Endothelial cell of umbilical vein (primary cell): Measurements from ENCODE around the gene MYH7. TPM values are rescaled to one million over a fixed set of nuclear protein-coding genes. Genes with fewer than 3 reads are reported as not detected.

Experiments used
- BruUV-seq: library from RNA; stranded (reverse); fragments of 400-500 nt; replicated peaks from 2 replicates; lab custom pipeline; 2021; lab: Mats Ljungman, UMichigan
- CTCF ChIA-PET: fragments of 300-600, 350-600 bp; sonication (Branson Sonifier 250); formaldehyde crosslinking; loops from one replicate; lab custom pipeline; 2021; ENCODE audit warnings: antibody characterized with exemption, inconsistent platforms; lab: Charles Lee
- POLR2A ChIA-PET: fragments of 300-600, 350-600 bp; sonication (Branson Sonifier 250); formaldehyde crosslinking; loops from one replicate; lab custom pipeline; 2021; ENCODE audit warnings: antibody characterized with exemption, inconsistent platforms; lab: Charles Lee
- DNase-seq: peaks from one replicate; pipeline ENCODE4 v3.0.0-alpha.2; 2011; ENCODE audit warnings: low read depth, low spot score
- FAIRE-seq: peaks from 2 replicates; lab custom pipeline; 2011; peaks lifted over from hg19 to GRCh38; lab: Jason Lieb, UNC
- H2AFZ ChIP-seq: 2 replicates; pipeline ENCODE4 v1.6.0; 2012; ENCODE audit warnings: low read depth, low read length, control low read depth, inconsistent platforms
- H3K27ac ChIP-seq: 2 replicates; pipeline ENCODE4 v1.5.1; 2011; ENCODE audit warnings: low read depth, mild to moderate bottlenecking, control low read depth, low read length, moderate library complexity; ENCODE audit not compliant: insufficient read depth
- H3K27me3 ChIP-seq, 2 experiments: 2 replicates each; pipeline versions ENCODE4 v1.6.0 to v1.6.1; 2011; ENCODE audit warnings: low read length in 2 of 2, mixed read lengths in 1 of 2; ENCODE audit not compliant: control insufficient read depth in 2 of 2, insufficient read depth in 2 of 2
- H3K36me3 ChIP-seq, 2 experiments: 2 replicates in 1 of 2; 3 replicates in 1 of 2; pipeline ENCODE4 v1.5.1; 2011; ENCODE audit warnings: low read length in 2 of 2, mild to moderate bottlenecking in 1 of 2, moderate library complexity in 1 of 2; ENCODE audit not compliant: control insufficient read depth in 2 of 2, insufficient read depth in 2 of 2; ENCODE audit errors: extremely low read depth in 1 of 2
- H3K4me1 ChIP-seq: 3 replicates; pipeline ENCODE4 v1.5.1; 2011; ENCODE audit warnings: mild to moderate bottlenecking, low read length; ENCODE audit not compliant: control insufficient read depth, insufficient read depth; ENCODE audit errors: extremely low read depth
- H3K4me2 ChIP-seq: 2 replicates; pipeline ENCODE4 v1.6.1; 2011; ENCODE audit warnings: low read length, control low read depth, mixed read lengths; ENCODE audit not compliant: insufficient read depth
- H3K4me3 ChIP-seq, 3 experiments: fragments of 200-600 bp in 1 of 3; sonication (generic), shearing (Covaris generic) in 1 of 3; replicated peaks in 1 of 3; 2 replicates each; pipeline ENCODE4 v1.5.1; 2011 to 2016; ENCODE audit warnings: control low read depth in 3 of 3, low read length in 3 of 3, mild to moderate bottlenecking in 2 of 3, inconsistent platforms in 1 of 3, low read depth in 1 of 3, moderate library complexity in 1 of 3; ENCODE audit not compliant: insufficient read depth in 1 of 3
- H3K79me2 ChIP-seq: 2 replicates; pipeline ENCODE4 v1.6.0; 2012; ENCODE audit warnings: low read length, inconsistent platforms; ENCODE audit not compliant: control insufficient read depth, insufficient read depth
- H3K9ac ChIP-seq: replicated peaks from 2 replicates; pipeline ENCODE3; 2011; ENCODE audit warnings: low read length, control low read depth; ENCODE audit not compliant: insufficient read depth; ENCODE audit errors: extremely low read depth
- H3K9me1 ChIP-seq: replicated peaks from 3 replicates; pipeline ENCODE4 v1.6.0; 2011; ENCODE audit warnings: mild to moderate bottlenecking, low read length; ENCODE audit not compliant: control insufficient read depth, insufficient read depth; ENCODE audit errors: extremely low read depth
- H3K9me3 ChIP-seq: replicated peaks from 2 replicates; pipeline ENCODE4 v1.5.1; 2012; ENCODE audit warnings: low read length, inconsistent platforms; ENCODE audit not compliant: control insufficient read depth, insufficient read depth
- H4K20me1 ChIP-seq: replicated peaks from 2 replicates; pipeline ENCODE3; 2011; ENCODE audit warnings: mild to moderate bottlenecking, low read length; ENCODE audit not compliant: control insufficient read depth, insufficient read depth; ENCODE audit errors: extremely low read depth
- EZH2 ChIP-seq: IDR thresholded peaks from 2 replicates; pipeline ENCODE4 v1.6.1; 2012; ENCODE audit warnings: borderline replicate concordance, low read depth, mild to moderate bottlenecking, moderate library complexity, low read length, inconsistent platforms; ENCODE audit not compliant: severe bottlenecking
- FOS ChIP-seq: IDR thresholded peaks from 2 replicates; pipeline ENCODE4 v1.6.1; 2011; ENCODE audit warnings: mild to moderate bottlenecking, low read length, moderate library complexity, borderline replicate concordance; ENCODE audit not compliant: insufficient read depth
- GATA2 ChIP-seq: IDR thresholded peaks from 2 replicates; pipeline ENCODE4 v1.7.0; 2011; ENCODE audit warnings: low read depth, mild to moderate bottlenecking, moderate library complexity, mixed read lengths, low read length; ENCODE audit not compliant: insufficient read length, insufficient read depth
- JUN ChIP-seq: IDR thresholded peaks from 2 replicates; pipeline ENCODE4 v1.6.1; 2011; ENCODE audit warnings: borderline replicate concordance, low read depth; ENCODE audit not compliant: insufficient read length, insufficient read depth
- MYC ChIP-seq: IDR thresholded peaks from one replicate; pipeline ENCODE4 v1.6.1; 2011; ENCODE audit warnings: mild to moderate bottlenecking, low read depth, low read length
- POLR2A ChIP-seq: IDR thresholded peaks from 2 replicates; pipeline ENCODE4 v1.6.1; 2012; ENCODE audit warnings: low read depth, mild to moderate bottlenecking, control low read depth, low read length
- POLR2AphosphoS5 ChIP-seq: IDR thresholded peaks from 2 replicates; pipeline ENCODE4 v1.6.1; 2012; ENCODE audit warnings: low read depth, mild to moderate bottlenecking, control low read depth, low read length, moderate library complexity; ENCODE audit not compliant: insufficient read depth
- dilution Hi-C: fragments of 300-500 bp; cut with MboI; formaldehyde crosslinking; loops from one replicate; pipeline ENCODE4 v1.15.0; 2019; ENCODE audit warnings: low sequenced_read_pairs; ENCODE audit not compliant: extremely low pct_ligation_motif_present
- intact Hi-C: fragments of 100-400 bp; cut with micrococcal nuclease; formaldehyde crosslinking; loops from one replicate; pipeline ENCODE4 v1.10.0; 2022
- polyA plus RNA-seq, 4 experiments: library from polyadenylated mRNA; depleted of rRNA in 3 of 4; stranded (reverse) in 3 of 4; unstranded in 1 of 4; fragments of >200 nt; gene quantifications; 2 replicates each; pipeline versions ENCODE4 v1.2.1 to v1.2.3, GENCODE V29; 2011 to 2012; ENCODE audit warnings: missing spikeins in 1 of 4
- total RNA-seq: library from RNA; stranded (reverse); gene quantifications from 2 replicates; pipeline ENCODE4 v1.2.3, GENCODE V29; 2021
- TF ChIP-seq, protein P1 (sequence below), 2 donors: IDR thresholded peaks; 1 replicate in 1 of 2; 2 replicates in 1 of 2; pipeline ENCODE4 v1.5.1; 2011; ENCODE audit warnings: low read length in 2 of 2, mild to moderate bottlenecking in 2 of 2, moderate library complexity in 2 of 2, control low read depth in 1 of 2, inconsistent platforms in 1 of 2, low read depth in 1 of 2; ENCODE audit not compliant: insufficient read depth in 1 of 2; ENCODE audit errors: extremely low read depth in 1 of 2
- TF ChIP-seq, protein P2 (sequence below): IDR thresholded peaks from 2 replicates; pipeline ENCODE4 v1.6.1; 2011; ENCODE audit not compliant: insufficient read depth, insufficient read length

Gene MYH7
- total and polyA plus RNA-seq, 2 donors (not counting 3 experiments of a cell fraction or from before 2014, with no cell fraction given): not detected

DNA sequence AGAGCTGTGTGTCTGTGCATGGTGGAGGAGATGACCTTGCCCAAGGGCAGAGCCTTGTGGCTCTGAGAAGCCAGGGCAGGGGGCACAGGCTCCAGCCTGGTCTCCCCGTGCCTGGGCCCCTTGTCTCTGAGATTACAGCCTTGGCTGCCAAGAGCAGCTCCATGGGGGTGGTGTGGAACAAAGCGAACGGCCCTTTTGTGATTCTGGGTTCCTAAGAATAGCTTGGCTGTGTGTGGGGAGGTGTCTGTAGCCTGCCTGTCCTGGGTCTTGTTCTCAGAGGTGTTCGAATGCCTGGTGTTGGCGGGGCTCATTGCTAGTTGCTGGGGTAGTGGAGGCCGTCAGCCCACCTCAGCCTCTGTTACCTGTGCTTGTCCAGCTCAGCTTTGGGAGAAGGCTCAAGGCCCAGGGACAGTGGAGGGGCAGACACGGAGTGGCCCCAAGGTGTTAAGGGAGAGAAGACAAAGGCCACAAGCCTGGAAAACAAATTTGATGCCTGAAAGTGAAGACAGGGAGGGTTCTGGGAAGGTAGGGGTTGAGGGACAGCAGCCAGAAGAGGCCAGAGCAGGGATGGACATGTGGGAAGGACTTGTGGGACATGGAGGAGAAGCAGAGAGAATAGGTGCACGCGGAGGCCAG is 7.4 kb upstream of the MYH7 start:
- Histone ChIP-seq H3K9ac (no peak overlapping the region), H3K4me1 (no peaks in the 10 kb centered on the region), H3K9me1 (no peaks in the 10 kb centered on the region), H4K20me1 (no peaks in the 10 kb centered on the region), H3K79me2 (no peaks in the 10 kb centered on the region), H3K4me2 (no peak overlapping the region), H3K27ac (no peak overlapping the region), H3K27me3 (peaks cover 4 to 7% of the 10 kb centered on the region in 2 experiments), H2AFZ (no peak overlapping the region), H3K36me3 (no peaks in the 10 kb centered on the region), H3K9me3 (no peaks in the 10 kb centered on the region), H3K4me3 (no peak overlapping the region)
- no TSS peak for BruUV-seq
- DNase-seq (no peak), FAIRE-seq (no peak)
- dilution Hi-C loops: no loop called here
- ChIA-PET CTCF (interaction anchor here (1.1 kb wide), 1 partner anchor 13 kb away, joined by 3 read pairs; no protein-coding TSS in a partner anchor), POLR2A (no interaction called here)
- intact Hi-C loops: no loop called here
- TF ChIP-seq MYC (no peak), FOS (no peak), EZH2 (no peak), JUN (no peak), POLR2A (no peak), POLR2AphosphoS5 (no peak), GATA2 (no peak)
- TF ChIP-seq, protein P1, sequence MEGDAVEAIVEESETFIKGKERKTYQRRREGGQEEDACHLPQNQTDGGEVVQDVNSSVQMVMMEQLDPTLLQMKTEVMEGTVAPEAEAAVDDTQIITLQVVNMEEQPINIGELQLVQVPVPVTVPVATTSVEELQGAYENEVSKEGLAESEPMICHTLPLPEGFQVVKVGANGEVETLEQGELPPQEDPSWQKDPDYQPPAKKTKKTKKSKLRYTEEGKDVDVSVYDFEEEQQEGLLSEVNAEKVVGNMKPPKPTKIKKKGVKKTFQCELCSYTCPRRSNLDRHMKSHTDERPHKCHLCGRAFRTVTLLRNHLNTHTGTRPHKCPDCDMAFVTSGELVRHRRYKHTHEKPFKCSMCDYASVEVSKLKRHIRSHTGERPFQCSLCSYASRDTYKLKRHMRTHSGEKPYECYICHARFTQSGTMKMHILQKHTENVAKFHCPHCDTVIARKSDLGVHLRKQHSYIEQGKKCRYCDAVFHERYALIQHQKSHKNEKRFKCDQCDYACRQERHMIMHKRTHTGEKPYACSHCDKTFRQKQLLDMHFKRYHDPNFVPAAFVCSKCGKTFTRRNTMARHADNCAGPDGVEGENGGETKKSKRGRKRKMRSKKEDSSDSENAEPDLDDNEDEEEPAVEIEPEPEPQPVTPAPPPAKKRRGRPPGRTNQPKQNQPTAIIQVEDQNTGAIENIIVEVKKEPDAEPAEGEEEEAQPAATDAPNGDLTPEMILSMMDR (IDR thresholded peaks at IDR 0.05; ENCODE audit: extremely low read depth in 1 of 2, insufficient read depth in 1 of 2, low read depth in 1 of 2, low read length in 2 of 2): no peak
- TF ChIP-seq, protein P2, sequence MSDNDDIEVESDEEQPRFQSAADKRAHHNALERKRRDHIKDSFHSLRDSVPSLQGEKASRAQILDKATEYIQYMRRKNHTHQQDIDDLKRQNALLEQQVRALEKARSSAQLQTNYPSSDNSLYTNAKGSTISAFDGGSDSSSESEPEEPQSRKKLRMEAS: no peak
